SU-DHL-6 (cell line): ENCODE results near the gene KIFC1.

Experiments used
- H2AFZ ChIP-seq: fragments of 200-600 bp; sonication (generic); 2 replicates; pipeline ENCODE4 v1.6.1; 2014; ENCODE audit warnings: low read depth, mild to moderate bottlenecking, moderate library complexity, mixed read lengths, antibody characterized with exemption, low read length; ENCODE audit not compliant: severe bottlenecking
- H3F3A ChIP-seq: fragments of 200-600 bp; shearing (Covaris generic); 2 replicates; pipeline ENCODE4 v1.6.0; 2016; ENCODE audit warnings: antibody characterized with exemption, mild to moderate bottlenecking; ENCODE audit not compliant: insufficient read depth
- H3K27ac ChIP-seq: fragments of 200-600 bp; sonication (generic); 2 replicates; pipeline ENCODE4 v1.5.1; 2016; ENCODE audit warnings: low read depth, mild to moderate bottlenecking, low read length, moderate library complexity, mixed read lengths
- H3K27me3 ChIP-seq: fragments of 200-600 bp; sonication (generic), shearing (Covaris generic); 2 replicates; pipeline ENCODE4 v1.6.0; 2014; ENCODE audit warnings: mild to moderate bottlenecking, low read length
- H3K36me3 ChIP-seq: fragments of 200-600 bp; sonication (generic); 2 replicates; pipeline ENCODE4 v1.6.1; 2014; ENCODE audit warnings: mild to moderate bottlenecking, low read length, mixed read lengths
- H3K4me2 ChIP-seq: fragments of 300-600, 200-600 bp; shearing (Covaris generic), sonication (generic); 2 replicates; pipeline ENCODE4 v1.6.0; 2014; ENCODE audit warnings: low read length, low read depth, mild to moderate bottlenecking; ENCODE audit not compliant: poor library complexity, severe bottlenecking
- H3K4me3 ChIP-seq: fragments of 200-600 bp; sonication (generic); 2 replicates; pipeline ENCODE4 v1.5.1; 2014; ENCODE audit warnings: antibody characterized with exemption, low read length, mild to moderate bottlenecking, mixed read lengths; ENCODE audit not compliant: insufficient read depth, poor library complexity, severe bottlenecking
- H3K79me2 ChIP-seq: fragments of 200-600 bp; sonication (generic); 2 replicates; pipeline ENCODE4 v1.6.1; 2014; ENCODE audit warnings: mild to moderate bottlenecking, low read length, moderate library complexity; ENCODE audit not compliant: insufficient read depth
- H3K9ac ChIP-seq: fragments of 200-600 bp; sonication (generic); 2 replicates; pipeline ENCODE4 v1.7.0; 2014; ENCODE audit warnings: mild to moderate bottlenecking, low read length
- H3K9me2 ChIP-seq: fragments of 200-600 bp; sonication (generic); replicated peaks from 2 replicates; pipeline ENCODE4 v1.6.1; 2014; ENCODE audit warnings: low read length; ENCODE audit not compliant: insufficient read depth
- H3K9me3 ChIP-seq: fragments of 200-600 bp; sonication (generic); 2 replicates; pipeline ENCODE4 v1.6.1; 2014; ENCODE audit warnings: low read length, mixed read lengths; ENCODE audit not compliant: insufficient read depth
- H4K20me1 ChIP-seq: fragments of 200-600 bp; sonication (generic); 2 replicates; pipeline ENCODE4 v1.6.1; 2014; ENCODE audit warnings: low read depth, mild to moderate bottlenecking, antibody characterized with exemption, low read length, moderate library complexity, mixed read lengths
- EZH2phosphoT487 ChIP-seq: fragments of 200-600 bp; sonication (generic), shearing (Covaris generic); conservative IDR thresholded peaks from 2 replicates; pipeline ENCODE4 v1.6.1; 2018; ENCODE audit warnings: mild to moderate bottlenecking, antibody characterized with exemption, low read length, moderate library complexity, mixed read lengths
- TF ChIP-seq, protein P1 (sequence below): fragments of 200-600 bp; sonication (generic); IDR thresholded peaks from one replicate; pipeline ENCODE4 v1.5.1; 2017; ENCODE audit warnings: antibody characterized with exemption, mild to moderate bottlenecking, low read length, moderate library complexity; ENCODE audit not compliant: insufficient read depth, poor library complexity, severe bottlenecking

KIFC1 gene

DNA sequence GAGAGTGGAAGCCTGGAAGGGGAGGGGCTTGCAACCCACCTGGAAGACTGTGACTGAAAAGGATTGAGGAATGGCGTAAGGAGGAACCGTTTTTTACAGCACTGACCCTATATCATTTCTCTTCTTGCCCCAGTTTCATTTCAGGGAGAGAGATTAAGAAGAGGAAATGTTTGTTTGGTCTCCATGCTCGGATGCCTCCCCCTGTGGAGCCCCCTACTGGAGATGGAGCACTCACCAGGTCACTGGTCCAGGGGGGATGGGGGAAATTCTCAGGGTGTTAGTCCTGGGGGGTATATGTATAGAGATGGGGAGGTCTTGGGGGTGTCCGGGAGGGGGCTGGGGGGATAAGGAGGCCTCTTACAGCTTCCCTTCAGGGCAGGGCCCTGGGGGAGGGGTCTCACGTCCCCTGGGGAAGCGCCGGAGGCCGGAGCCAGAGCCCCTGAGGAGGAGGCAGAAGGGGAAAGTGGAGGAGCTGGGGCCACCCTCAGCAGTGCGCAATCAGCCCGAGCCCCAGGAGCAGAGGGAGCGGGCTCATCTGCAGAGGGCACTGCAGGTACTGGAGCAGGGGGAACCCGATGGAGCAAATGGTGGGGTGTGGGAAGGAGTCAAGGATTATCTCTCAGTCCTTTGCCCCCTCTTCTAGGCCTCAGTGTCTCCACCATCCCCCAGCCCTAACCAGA lies 23.1 kb downstream of the KIFC1 start:
- H3K27ac ChIP-seq: no peak overlapping the region

DNA sequence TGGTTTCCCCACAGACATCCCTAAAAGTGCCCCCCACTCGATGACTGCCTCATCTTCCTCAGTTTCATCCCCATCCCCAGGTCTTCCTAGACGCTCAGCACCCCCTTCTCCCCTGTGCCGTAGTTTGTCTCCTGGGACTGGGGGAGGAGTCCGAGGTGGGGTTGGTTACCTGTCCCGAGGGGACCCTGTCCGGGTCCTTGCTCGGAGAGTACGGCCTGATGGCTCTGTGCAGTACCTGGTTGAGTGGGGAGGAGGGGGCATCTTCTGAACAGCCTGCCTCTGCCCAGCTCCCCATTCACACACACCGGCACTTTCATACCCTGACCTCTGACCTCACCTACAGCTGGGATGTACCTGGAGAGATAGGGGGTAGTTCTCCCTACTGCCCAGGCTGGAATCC lies 24.2 kb downstream of the KIFC1 start:
- H3K27me3 ChIP-seq: no peaks in the 10 kb centered on the region
- no peaks in the 10 kb centered on the region for H3K9me2 ChIP-seq
- peak overlapping the region; percentile 87 for H3K4me2 ChIP-seq
- H3K27ac ChIP-seq: peak overlapping the region; percentile 67; the same call in 1 of the 2 replicates
- no peak overlapping the region for H2AFZ ChIP-seq
- H3F3A ChIP-seq: peaks cover 31% of the 10 kb centered on the region
- H3K9ac ChIP-seq: peak overlapping the region; percentile 80
- peak overlapping the region; percentile 89 for H3K4me3 ChIP-seq
- no peaks in the 10 kb centered on the region for H4K20me1 ChIP-seq
- no peaks in the 10 kb centered on the region for H3K36me3 ChIP-seq
- TF ChIP-seq, protein P1, sequence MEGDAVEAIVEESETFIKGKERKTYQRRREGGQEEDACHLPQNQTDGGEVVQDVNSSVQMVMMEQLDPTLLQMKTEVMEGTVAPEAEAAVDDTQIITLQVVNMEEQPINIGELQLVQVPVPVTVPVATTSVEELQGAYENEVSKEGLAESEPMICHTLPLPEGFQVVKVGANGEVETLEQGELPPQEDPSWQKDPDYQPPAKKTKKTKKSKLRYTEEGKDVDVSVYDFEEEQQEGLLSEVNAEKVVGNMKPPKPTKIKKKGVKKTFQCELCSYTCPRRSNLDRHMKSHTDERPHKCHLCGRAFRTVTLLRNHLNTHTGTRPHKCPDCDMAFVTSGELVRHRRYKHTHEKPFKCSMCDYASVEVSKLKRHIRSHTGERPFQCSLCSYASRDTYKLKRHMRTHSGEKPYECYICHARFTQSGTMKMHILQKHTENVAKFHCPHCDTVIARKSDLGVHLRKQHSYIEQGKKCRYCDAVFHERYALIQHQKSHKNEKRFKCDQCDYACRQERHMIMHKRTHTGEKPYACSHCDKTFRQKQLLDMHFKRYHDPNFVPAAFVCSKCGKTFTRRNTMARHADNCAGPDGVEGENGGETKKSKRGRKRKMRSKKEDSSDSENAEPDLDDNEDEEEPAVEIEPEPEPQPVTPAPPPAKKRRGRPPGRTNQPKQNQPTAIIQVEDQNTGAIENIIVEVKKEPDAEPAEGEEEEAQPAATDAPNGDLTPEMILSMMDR: no peak
- no peak for TF ChIP-seq EZH2phosphoT487
- H3K9me3 ChIP-seq: no peaks in the 10 kb centered on the region
- peaks cover 22% of the 10 kb centered on the region for H3K79me2 ChIP-seq

More for the DNA sequence above, 23.1 kb downstream of the KIFC1 start:
- H3K27me3 ChIP-seq: no peaks in the 10 kb centered on the region
- no peaks in the 10 kb centered on the region for H3K9me2 ChIP-seq
- H4K20me1 ChIP-seq: no peaks in the 10 kb centered on the region
- peaks cover 35% of the 10 kb centered on the region for H3F3A ChIP-seq
- TF ChIP-seq, protein P1: peak; percentile 92
- TF ChIP-seq EZH2phosphoT487: no peak
- H3K9ac ChIP-seq: no peak overlapping the region
- H3K9me3 ChIP-seq: no peaks in the 10 kb centered on the region
- no peak overlapping the region for H3K4me3 ChIP-seq
- H3K4me2 ChIP-seq: no peak overlapping the region
- H2AFZ ChIP-seq: no peak overlapping the region
- H3K36me3 ChIP-seq: no peaks in the 10 kb centered on the region
- H3K79me2 ChIP-seq: peaks cover 22% of the 10 kb centered on the region

DNA sequence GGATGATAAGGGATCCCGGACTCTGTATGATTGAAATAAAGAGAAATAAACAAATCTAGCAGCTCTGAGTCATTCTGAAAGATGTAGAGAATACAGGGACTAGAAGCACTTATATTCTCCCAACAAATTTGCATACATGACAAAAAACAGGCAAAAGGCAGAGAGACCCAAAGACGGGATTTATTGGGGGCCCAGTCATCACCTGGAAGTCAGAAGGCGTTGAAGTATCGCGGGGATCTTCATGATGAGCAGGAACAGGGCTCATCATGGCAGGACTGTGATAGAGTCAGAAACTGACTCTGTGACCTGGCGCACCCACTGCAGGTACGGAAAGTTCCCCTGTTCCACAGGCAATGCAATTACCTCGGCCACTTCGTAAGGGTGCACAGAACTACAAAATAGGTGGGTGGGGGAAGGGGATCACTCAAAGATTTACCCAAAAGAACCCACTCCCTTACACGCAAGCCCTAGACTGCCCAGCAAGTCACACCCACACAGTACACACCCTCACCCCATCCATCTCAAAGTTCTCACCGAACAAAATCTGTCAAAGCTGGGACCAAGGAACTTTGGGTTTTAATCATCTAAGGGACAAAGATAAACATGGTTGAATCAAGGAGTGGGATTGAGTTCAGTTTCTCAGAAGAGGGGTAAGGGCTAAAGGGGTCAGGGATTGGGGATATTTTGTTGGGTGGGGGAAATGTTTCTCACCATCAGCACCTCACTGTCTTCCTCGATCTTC lies 24.9 kb downstream of the KIFC1 start:
- Histone ChIP-seq H3K27ac (peak overlapping the region; percentile 67; the same call in 1 of the 2 replicates), H3K4me2 (peak overlapping the region; percentile 87), H3K79me2 (peaks cover 22% of the 10 kb centered on the region)

More for the DNA sequence above, 24.9 kb downstream of the KIFC1 start:
- no peaks in the 10 kb centered on the region for H4K20me1 ChIP-seq
- H3K9me3 ChIP-seq: no peaks in the 10 kb centered on the region
- H3K9ac ChIP-seq: peak overlapping the region; percentile 80
- TF ChIP-seq, protein P1: no peak
- H3F3A ChIP-seq: peaks cover 28% of the 10 kb centered on the region
- no peak overlapping the region for H2AFZ ChIP-seq
- no peaks in the 10 kb centered on the region for H3K36me3 ChIP-seq
- peak overlapping the region; percentile 89 for H3K4me3 ChIP-seq
- no peaks in the 10 kb centered on the region for H3K27me3 ChIP-seq
- no peaks in the 10 kb centered on the region for H3K9me2 ChIP-seq
